ENCODE data around the gene CCDC187. TPM values are rescaled to one million over a fixed set of nuclear protein-coding genes. Genes with fewer than 3 reads are reported as not detected.

Gene CCDC187
- total RNA-seq, 2 donors from 2014 or later: 0.30 to 0.48 TPM

DNA sequence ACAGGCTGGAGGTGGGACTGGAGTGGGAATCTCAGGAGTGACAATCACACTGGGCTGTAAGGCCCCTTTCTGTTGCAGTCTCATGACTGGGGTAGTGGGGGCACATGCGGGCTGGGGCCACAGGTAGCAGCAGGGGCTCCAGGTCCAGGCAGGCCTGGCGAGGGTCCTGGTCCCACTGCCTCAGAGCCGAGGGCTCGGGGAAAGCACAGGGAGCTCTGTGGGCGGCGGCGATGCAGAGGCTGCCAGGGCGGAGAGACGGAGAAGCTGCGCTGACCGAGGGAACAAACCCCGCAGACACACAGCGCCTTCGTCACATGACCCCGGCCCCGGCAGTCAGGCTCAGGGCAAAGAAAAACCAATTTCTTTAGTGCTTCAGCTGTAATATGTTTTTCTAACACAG is 93.6 kb downstream of the CCDC187 start:
- intact Hi-C loops (cut with DNase I): no loop called here
- TF ChIP-seq, protein P1, sequence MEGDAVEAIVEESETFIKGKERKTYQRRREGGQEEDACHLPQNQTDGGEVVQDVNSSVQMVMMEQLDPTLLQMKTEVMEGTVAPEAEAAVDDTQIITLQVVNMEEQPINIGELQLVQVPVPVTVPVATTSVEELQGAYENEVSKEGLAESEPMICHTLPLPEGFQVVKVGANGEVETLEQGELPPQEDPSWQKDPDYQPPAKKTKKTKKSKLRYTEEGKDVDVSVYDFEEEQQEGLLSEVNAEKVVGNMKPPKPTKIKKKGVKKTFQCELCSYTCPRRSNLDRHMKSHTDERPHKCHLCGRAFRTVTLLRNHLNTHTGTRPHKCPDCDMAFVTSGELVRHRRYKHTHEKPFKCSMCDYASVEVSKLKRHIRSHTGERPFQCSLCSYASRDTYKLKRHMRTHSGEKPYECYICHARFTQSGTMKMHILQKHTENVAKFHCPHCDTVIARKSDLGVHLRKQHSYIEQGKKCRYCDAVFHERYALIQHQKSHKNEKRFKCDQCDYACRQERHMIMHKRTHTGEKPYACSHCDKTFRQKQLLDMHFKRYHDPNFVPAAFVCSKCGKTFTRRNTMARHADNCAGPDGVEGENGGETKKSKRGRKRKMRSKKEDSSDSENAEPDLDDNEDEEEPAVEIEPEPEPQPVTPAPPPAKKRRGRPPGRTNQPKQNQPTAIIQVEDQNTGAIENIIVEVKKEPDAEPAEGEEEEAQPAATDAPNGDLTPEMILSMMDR (IDR thresholded peaks at IDR 0.05): no peak
- no peak for DNase-seq
- no peak overlapping the region for H3K27ac ChIP-seq
- no peak overlapping the region for H3K4me3 ChIP-seq
- H3K27me3 ChIP-seq: no peaks in the 10 kb centered on the region
- H3K9me3 ChIP-seq: no peaks in the 10 kb centered on the region
- H3K4me1 ChIP-seq: no peaks in the 10 kb centered on the region
- no peaks in the 10 kb centered on the region for H3K36me3 ChIP-seq
- no peak overlapping the region for H3K9ac ChIP-seq (ENCODE audit: low read depth in 2 of 2, low read length in 2 of 2)

DNA sequence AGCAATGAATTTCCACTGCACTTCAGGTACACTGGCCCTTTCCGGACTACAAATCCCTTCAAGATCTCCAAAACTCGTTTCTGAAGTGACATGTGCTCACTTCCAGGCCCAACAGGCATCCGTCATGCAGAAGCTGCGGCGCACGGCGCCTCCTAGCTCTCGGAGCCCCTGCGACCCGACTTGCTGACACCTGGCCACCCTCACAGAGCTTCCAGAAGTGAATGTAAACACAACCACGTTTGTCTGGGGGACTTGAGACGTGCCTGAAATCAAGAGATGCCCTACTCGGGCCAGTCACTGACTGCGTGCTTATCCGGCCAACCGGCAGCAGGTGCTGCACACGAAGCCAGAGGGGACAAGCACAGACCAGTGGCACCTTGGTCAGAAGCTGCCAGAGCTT is 94.1 kb downstream of the CCDC187 start:
- intact Hi-C loops (cut with DNase I): no loop called here
- DNase-seq: no peak
- Histone ChIP-seq H3K27ac (no peak overlapping the region), H3K27me3 (peaks cover 2% of the 10 kb centered on the region), H3K4me3 (no peak overlapping the region), H3K9ac (ENCODE audit: low read depth in 2 of 2, low read length in 2 of 2) (no peak overlapping the region), H3K9me3 (no peaks in the 10 kb centered on the region), H3K36me3 (no peaks in the 10 kb centered on the region), H3K4me1 (no peaks in the 10 kb centered on the region)
- TF ChIP-seq, protein P1 (IDR thresholded peaks at IDR 0.05): no peak

- Histone ChIP-seq H3K4me1 (no peaks in the 10 kb centered on the region), H3K9ac (ENCODE audit: low read depth in 2 of 2, low read length in 2 of 2) (no peak overlapping the region), H3K27me3 (peaks cover 5% of the 10 kb centered on the region), H3K4me3 (no peak overlapping the region), H3K27ac (no peak overlapping the region), H3K36me3 (no peaks in the 10 kb centered on the region), H3K9me3 (no peaks in the 10 kb centered on the region)
- no peak for DNase-seq
- intact Hi-C loops (cut with DNase I): no loop called here
- TF ChIP-seq, protein P1 (IDR thresholded peaks at IDR 0.05): no peak
Measured at GRCh38 chr9:136209232-136209631, 94.7 kb downstream of the CCDC187 start.

DNA sequence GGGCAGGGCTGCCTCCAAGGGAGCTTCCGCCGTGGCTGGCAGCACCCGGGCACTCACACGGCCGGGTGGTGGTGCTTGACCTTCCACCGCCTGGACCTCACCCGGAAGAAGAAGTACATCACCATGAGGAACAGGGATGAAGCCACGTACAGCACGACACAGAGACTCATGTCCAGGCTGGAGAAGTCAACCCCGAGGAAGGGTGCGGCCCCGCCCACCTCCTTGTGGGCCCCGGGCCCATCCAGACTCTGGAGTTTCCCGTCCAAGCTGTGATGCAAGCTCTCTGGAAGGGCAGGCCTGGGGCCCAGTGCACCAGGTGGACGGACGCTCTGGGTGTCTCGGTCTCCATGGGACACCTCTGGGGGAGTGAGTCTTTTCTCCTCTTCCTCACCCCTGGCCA is 95.2 kb downstream of the CCDC187 start:
- Histone ChIP-seq H3K27me3 (peaks cover 11% of the 10 kb centered on the region), H3K4me1 (no peaks in the 10 kb centered on the region), H3K36me3 (no peaks in the 10 kb centered on the region), H3K9me3 (no peaks in the 10 kb centered on the region), H3K27ac (no peak overlapping the region), H3K9ac (ENCODE audit: low read depth in 2 of 2, low read length in 2 of 2) (no peak overlapping the region), H3K4me3 (no peak overlapping the region)
- DNase-seq: no peak
- TF ChIP-seq, protein P1 (IDR thresholded peaks at IDR 0.05): no peak
- intact Hi-C loops (cut with DNase I): no loop called here

DNA sequence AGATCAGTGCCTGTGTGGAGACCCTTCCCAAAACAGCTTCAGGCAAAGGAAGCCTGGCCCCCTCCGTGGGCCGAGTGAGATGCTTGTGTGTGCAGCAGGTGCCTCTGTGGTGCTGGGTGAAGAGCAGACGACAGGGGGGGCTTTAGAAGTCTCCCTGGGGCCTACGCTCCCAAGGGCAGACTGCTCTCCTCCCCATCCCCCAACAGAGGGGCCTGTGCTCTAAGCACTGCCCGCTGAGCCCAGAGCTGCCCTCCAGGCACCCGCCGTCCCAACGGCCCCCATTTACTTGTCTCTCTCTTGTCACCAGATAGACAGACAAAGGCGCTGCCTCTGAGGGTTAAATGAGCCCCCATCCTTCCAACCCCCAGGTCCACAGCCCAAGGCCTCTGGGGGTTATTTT is 96.3 kb downstream of the CCDC187 start:
- TF ChIP-seq, protein P1 (IDR thresholded peaks at IDR 0.05): no peak
- intact Hi-C loops (cut with DNase I): no loop called here
- DNase-seq: no peak
- H3K36me3 ChIP-seq: no peaks in the 10 kb centered on the region
- no peaks in the 10 kb centered on the region for H3K4me1 ChIP-seq
- H3K9ac ChIP-seq (ENCODE audit: low read depth in 2 of 2, low read length in 2 of 2): no peak overlapping the region
- peaks cover 19% of the 10 kb centered on the region for H3K27me3 ChIP-seq
- no peaks in the 10 kb centered on the region for H3K9me3 ChIP-seq
- no peak overlapping the region for H3K4me3 ChIP-seq
- no peak overlapping the region for H3K27ac ChIP-seq

Data from colonic mucosa (tissue), 4 donors.